Breast epithelium (tissue), 4 donors: ENCODE data around the gene CATSPERZ. TPM values are rescaled to one million over a fixed set of nuclear protein-coding genes. Genes with fewer than 3 reads are reported as not detected.

Experiments
- DNase-seq, 2 donors: peaks; one replicate each; pipeline ENCODE4 v3.0.0-alpha.2; 2019; ENCODE audit warnings: low spot score in 2 of 2
- H3K27ac ChIP-seq, 2 donors: fragments of 200-600 bp; sonication (generic) in 1 of 2; one replicate each; pipeline ENCODE4 v1.5.1; 2016 to 2019; ENCODE audit warnings: mild to moderate bottlenecking in 1 of 2
- H3K27me3 ChIP-seq, 2 donors: fragments of 200-600 bp; sonication (generic) in 1 of 2; one replicate each; pipeline versions ENCODE4 v1.5.1 to v1.6.0; 2017 to 2019; ENCODE audit warnings: control low read depth in 1 of 2, mild to moderate bottlenecking in 1 of 2
- H3K36me3 ChIP-seq: fragments of 200-600 bp; one replicate; pipeline ENCODE4 v1.5.1; 2019
- H3K4me1 ChIP-seq, 2 donors: fragments of 200-600 bp; sonication (generic); one replicate each; pipeline ENCODE4 v1.5.1; 2016 to 2019; ENCODE audit warnings: control low read depth in 1 of 2
- H3K4me3 ChIP-seq, 3 donors: fragments of 200-600 bp; sonication (generic); 1 replicate in 2 of 3; 2 replicates in 1 of 3; pipeline ENCODE4 v1.5.1; 2016 to 2019; ENCODE audit warnings: mild to moderate bottlenecking in 3 of 3, moderate library complexity in 2 of 3
- H3K9me3 ChIP-seq, 2 donors: fragments of 200-600 bp; sonication (generic) in 1 of 2; one replicate each; pipeline ENCODE4 v1.5.1; 2016 to 2019; ENCODE audit warnings: control low read depth in 1 of 2
- POLR2A ChIP-seq: fragments of 450-650 bp; IDR thresholded peaks from one replicate; pipeline ENCODE4 v1.6.1; 2016; ENCODE audit warnings: antibody characterized with exemption, mild to moderate bottlenecking, moderate library complexity
- POLR2AphosphoS5 ChIP-seq, 3 donors: sonication (generic); formaldehyde crosslinking; IDR thresholded peaks; one replicate each; pipeline ENCODE4 v1.6.1; 2017; ENCODE audit warnings: antibody characterized with exemption in 3 of 3
- intact Hi-C: fragments of 100-400 bp; cut with DNase I; formaldehyde crosslinking; loops from one replicate; pipeline ENCODE4 v1.15.1; 2023; ENCODE audit warnings: low total_unique reads
- total RNA-seq, 3 donors: library from RNA; depleted of rRNA; stranded (reverse); fragments of >200 nt; gene quantifications; one replicate each; pipeline ENCODE4 v1.1.0, GENCODE V29; 2016
- TF ChIP-seq, protein P1 (sequence below), 3 donors: fragments of 450-650 bp; IDR thresholded peaks; one replicate each; pipeline ENCODE4 v1.5.1; 2016 to 2017; ENCODE audit warnings: antibody characterized with exemption in 3 of 3, mild to moderate bottlenecking in 3 of 3, moderate library complexity in 3 of 3

CATSPERZ gene
- total RNA-seq, 3 donors from 2014 or later, result 1.8 TPM; not detected in 2

- no peak for DNase-seq
- Histone ChIP-seq H3K9me3 (no peaks in the 10 kb centered on the region), H3K4me3 (no peak overlapping the region), H3K36me3 (no peaks in the 10 kb centered on the region), H3K27ac (no peak overlapping the region), H3K27me3 (no peaks in the 10 kb centered on the region), H3K4me1 (no peaks in the 10 kb centered on the region)
- intact Hi-C loops, result no loop called here
- TF ChIP-seq POLR2A, result no peak
- TF ChIP-seq POLR2AphosphoS5 (IDR thresholded peaks at IDR 0.05), result no peak
- TF ChIP-seq, protein P1, sequence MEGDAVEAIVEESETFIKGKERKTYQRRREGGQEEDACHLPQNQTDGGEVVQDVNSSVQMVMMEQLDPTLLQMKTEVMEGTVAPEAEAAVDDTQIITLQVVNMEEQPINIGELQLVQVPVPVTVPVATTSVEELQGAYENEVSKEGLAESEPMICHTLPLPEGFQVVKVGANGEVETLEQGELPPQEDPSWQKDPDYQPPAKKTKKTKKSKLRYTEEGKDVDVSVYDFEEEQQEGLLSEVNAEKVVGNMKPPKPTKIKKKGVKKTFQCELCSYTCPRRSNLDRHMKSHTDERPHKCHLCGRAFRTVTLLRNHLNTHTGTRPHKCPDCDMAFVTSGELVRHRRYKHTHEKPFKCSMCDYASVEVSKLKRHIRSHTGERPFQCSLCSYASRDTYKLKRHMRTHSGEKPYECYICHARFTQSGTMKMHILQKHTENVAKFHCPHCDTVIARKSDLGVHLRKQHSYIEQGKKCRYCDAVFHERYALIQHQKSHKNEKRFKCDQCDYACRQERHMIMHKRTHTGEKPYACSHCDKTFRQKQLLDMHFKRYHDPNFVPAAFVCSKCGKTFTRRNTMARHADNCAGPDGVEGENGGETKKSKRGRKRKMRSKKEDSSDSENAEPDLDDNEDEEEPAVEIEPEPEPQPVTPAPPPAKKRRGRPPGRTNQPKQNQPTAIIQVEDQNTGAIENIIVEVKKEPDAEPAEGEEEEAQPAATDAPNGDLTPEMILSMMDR (IDR thresholded peaks at IDR 0.05), result no peak
These were observed 33.4 kb downstream of the CATSPERZ start for GRCh38 chr11:64333556-64333955.

DNA sequence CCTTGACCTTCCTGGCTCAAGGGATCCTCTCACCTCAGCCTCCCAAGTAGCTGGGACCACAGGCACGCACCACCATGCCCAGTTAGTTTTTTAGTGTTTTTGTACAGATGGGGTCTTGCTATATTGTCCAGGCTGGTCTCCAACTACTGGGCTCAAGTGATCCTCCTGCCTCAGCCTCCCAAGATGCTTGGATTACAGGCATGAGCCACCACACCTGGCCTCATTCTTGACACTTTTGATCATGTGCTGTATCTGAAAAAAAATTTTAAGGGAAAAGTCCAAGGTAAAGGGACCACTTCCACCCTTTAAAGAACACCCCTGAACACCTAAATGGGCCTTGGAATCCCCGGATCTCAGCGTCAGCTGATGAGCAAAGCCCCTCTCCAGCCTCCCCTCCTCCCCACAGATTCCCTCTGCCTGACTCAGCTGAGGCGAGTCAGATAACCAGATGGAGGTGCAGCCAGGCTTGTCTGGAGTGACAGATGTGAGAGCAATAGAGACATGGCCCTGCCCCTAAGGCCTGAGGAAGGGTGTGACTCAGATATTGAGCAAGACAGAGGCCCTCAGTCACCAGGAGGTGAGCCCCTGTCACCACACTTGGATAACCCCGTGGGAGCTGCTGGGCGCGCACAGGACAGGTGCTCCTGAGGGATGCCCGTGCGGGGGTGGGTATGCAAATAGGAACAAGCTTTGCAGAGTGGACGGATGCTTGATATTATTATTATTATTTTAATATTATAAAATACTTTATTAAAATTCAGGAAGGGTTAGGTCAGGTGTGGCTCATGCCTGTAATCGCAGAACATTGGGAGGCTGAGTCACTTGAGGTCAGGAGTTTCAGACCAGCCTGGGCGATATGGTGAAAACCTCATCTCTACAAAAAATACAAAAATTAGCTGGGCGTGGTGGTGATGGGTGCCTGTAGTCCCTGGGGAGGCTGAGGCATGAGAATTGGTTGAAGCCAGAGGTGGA lies 34.9 kb downstream of the CATSPERZ start:
- Histone ChIP-seq H3K4me3 (no peak overlapping the region), H3K36me3 (no peaks in the 10 kb centered on the region), H3K27ac (no peak overlapping the region), H3K4me1 (no peaks in the 10 kb centered on the region), H3K27me3 (no peaks in the 10 kb centered on the region), H3K9me3 (no peaks in the 10 kb centered on the region)
- intact Hi-C loops, result no loop called here
- TF ChIP-seq POLR2AphosphoS5 (IDR thresholded peaks at IDR 0.05), result peak in 1 of 3 donors; percentile 14
- TF ChIP-seq, protein P1 (IDR thresholded peaks at IDR 0.05), result no peak
- DNase-seq, result no peak

GRCh38 chr11:64337538-64338249 lies 37.5 kb downstream of the CATSPERZ start:
- no peaks in the 10 kb centered on the region for H3K9me3 ChIP-seq
- H3K27me3 ChIP-seq, result no peaks in the 10 kb centered on the region
- no peak overlapping the region for H3K4me3 ChIP-seq
- DNase-seq, result no peak
- TF ChIP-seq POLR2A (no peak), POLR2AphosphoS5 (IDR thresholded peaks at IDR 0.05) (no peak)
- TF ChIP-seq, protein P1 (IDR thresholded peaks at IDR 0.05), result no peak
- no peak overlapping the region for H3K27ac ChIP-seq
- no peaks in the 10 kb centered on the region for H3K36me3 ChIP-seq
- peaks cover 0 to 4% of the 10 kb centered on the region in 2 donors for H3K4me1 ChIP-seq
- intact Hi-C loops, result no loop called here

DNA sequence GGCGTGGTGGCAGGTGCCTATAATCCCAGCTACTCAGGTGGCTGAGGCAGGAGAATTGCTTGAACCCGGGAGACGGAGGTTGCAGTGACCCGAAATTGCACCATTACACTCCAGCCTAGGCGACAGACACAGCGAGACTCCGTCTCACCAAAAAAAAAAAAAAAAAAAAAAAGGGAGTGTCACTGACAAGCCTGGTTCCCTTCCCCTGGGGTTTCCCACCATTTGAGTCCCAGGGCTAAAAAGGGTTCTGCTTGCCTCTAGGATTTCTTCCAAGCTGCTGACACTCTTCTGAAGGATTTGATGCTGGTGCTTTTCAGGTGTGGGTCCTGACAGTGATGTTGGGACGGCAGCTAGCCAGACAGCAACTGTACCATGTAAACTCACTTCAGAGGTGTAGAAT lies 38.6 kb downstream of the CATSPERZ start:
- DNase-seq, result no peak
- Histone ChIP-seq H3K27me3 (no peaks in the 10 kb centered on the region), H3K9me3 (no peaks in the 10 kb centered on the region), H3K36me3 (no peaks in the 10 kb centered on the region), H3K4me1 (peaks cover 0 to 4% of the 10 kb centered on the region in 2 donors), H3K4me3 (no peak overlapping the region), H3K27ac (no peak overlapping the region)
- intact Hi-C loops, result no loop called here
- TF ChIP-seq, protein P1 (IDR thresholded peaks at IDR 0.05), result no peak
- TF ChIP-seq POLR2AphosphoS5 (IDR thresholded peaks at IDR 0.05) (no peak), POLR2A (no peak)

DNA sequence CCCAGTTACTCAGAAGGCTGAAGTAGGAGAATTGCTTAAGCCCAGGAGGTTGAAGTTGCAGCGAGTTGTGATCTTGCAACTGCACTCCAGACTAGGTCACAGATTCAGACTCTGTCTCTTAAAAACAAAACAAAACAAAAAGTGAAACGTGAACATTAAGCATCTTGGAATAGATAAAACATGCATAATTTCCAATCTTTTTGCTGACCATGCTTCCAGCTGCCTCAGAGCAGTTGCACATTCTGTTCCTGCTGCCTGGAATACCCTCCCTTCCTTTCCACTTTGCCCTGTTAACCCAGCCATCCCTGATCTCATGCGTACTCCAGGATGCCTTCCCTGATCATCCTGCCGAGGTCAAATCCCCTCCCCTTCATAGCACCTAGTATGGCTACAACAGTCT lies 39.1 kb downstream of the CATSPERZ start:
- DNase-seq, result no peak
- H3K9me3 ChIP-seq, result no peaks in the 10 kb centered on the region
- H3K36me3 ChIP-seq, result no peaks in the 10 kb centered on the region
- H3K27me3 ChIP-seq, result no peaks in the 10 kb centered on the region
- TF ChIP-seq POLR2A (no peak), POLR2AphosphoS5 (IDR thresholded peaks at IDR 0.05) (no peak)
- TF ChIP-seq, protein P1 (IDR thresholded peaks at IDR 0.05), result no peak
- intact Hi-C loops, result no loop called here
- no peak overlapping the region for H3K4me3 ChIP-seq
- H3K27ac ChIP-seq, result no peak overlapping the region
- peaks cover 0 to 4% of the 10 kb centered on the region in 2 donors for H3K4me1 ChIP-seq
